Activated naive CD4-positive, alpha-beta T cell (primary cell): ENCODE measurements around the gene GGCT.
"Not testable (repeated sequence)": the region's sequence is repeated elsewhere in the genome, so short reads cannot be mapped to it uniquely, and the experiment has no call there.

Experiments used
- DNase-seq, 4 experiments: peaks; one replicate each; lab custom pipeline; 2025; lab: John Stamatoyannopoulos, UW

The GGCT gene

GRCh38 chr7:30504301-30505173 lies at the start of gene GGCT:
TSS of gene GGCT (minus strand) at chr7:30504829. CDS start at chr7:30504709, 120 bp downstream.
- peak; percentile 88 to 92 (median 90) for DNase-seq

GRCh38 chr7:30553546-30553945 lies 48.9 kb upstream of the GGCT start:
- DNase-seq, result no peak

GRCh38 chr7:30553141-30553540 lies 48.5 kb upstream of the GGCT start:
- no peak for DNase-seq

GRCh38 chr7:30552330-30552729 lies 47.7 kb upstream of the GGCT start:
- no peak for DNase-seq

DNA sequence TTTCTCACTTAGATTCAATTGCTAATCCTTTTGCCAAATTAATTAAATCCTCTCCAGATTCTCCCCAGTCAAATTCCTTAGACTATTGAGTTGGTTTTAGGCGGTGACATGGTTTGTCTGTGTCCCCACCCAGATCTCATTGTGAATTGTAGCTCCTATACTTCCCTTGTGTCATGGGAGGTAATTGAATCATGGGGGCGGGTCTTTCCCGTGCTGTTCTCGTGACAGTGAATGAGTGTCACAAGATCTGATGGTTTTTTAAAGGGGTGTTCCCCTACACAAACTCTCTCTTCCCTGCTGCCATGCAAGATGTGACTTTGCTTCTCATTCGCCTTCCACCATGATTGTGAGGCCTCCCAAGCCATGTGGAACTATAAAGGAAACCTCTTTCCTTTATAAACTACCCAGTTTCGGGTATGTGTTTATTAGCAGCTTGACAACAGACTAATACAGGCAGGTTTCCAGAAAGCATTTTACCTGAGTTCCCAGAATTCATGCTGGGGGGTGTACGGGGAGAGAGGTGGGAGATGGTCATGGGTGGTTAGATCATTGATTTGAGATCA lies 45.4 kb upstream of the GGCT start:
- no peak for DNase-seq

DNA sequence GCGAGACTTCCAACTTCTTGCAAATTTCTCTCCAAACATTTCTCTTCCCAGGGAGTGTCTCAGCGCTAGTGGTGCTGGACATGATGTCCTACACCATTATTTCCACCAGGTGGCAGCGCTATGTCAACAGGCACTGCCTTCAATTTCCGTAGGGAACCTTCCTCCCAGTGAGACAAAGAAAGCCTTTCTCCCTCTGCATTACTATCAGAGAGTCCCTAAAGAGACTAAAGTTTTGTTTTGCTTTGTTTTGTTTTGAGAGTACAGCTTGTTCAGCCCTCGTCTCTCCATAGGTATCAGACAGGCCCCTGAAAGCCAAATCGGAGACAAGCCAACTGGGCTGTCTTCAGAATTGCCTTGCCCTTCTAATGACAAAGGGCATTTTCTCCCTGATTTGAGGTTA lies 44.2 kb upstream of the GGCT start:
- peak in 1 of 4 experiments; percentile 9 for DNase-seq

GRCh38 chr7:30546596-30546995 lies 42.0 kb upstream of the GGCT start:
- no peak for DNase-seq

DNA sequence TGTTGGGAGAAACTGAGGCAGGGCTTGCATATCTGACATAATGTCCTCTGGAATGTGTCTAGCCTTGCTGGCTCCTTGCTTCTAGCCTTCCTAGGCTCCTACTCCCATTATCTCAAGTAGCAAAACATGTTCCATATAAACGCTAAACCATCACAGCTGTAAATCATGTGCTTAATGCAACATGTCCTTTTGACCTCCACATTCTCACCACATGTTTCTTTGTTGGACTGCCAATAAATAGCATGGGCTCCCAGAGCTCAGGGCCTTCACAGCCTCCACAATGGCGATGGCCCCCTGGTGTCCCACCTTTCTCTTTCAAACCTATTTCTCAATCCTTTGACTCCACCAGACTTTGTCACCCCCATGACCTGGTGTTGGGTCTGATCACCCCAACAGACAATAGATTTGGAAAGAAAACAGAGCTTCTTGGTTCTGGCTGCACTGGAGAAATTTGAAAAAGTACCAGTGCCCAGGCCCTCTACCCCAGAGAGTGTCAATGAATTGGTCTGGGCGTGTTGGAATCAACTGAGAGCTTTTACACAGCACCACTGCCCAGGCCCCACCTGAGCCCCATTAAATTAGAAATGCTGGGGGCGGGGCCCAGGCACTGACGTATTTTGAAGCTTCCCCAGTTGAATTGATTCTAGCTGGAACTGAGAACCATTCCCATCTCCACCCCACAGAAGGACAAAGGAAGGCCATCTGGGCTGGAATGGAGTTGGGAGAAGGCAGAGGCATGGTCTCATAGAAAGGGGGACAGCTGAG lies 41.3 kb upstream of the GGCT start:
- DNase-seq, result no peak

DNA sequence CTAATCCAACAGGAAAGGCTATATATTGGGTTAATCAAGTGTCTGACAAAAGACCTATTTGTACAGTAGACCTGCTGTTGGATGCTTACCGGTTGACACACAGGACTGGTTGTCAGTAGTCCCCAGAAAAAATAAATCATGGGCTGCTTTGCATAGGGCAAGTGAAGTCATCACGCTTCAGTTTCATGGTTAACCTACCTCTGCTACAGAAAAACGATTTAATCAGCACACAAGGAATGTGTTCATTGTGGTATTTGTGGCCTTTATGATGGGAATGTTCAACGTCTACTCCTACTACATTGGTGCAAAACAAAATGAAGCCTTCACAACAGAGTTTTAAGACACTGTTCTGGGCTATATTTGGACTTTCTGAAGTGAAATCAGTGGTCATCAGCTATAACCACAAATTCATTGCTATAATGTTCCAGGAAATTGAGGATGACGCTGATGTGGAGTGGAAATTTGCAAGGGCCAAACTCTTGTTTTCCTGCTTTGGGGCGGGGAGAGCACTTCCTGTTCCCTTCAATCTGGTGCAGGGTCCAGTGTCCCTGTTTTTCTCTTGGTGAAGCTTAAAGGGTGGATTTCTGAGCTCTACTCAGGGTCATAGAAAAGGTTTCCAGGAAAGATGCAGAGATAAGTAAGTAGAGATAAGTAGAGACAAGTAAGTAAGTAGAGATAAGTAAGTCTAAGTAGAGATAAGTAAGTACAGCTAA lies 39.3 kb upstream of the GGCT start:
- DNase-seq, result no peak

GRCh38 chr7:30543115-30543514 lies 38.5 kb upstream of the GGCT start:
- not testable (repeated sequence) for DNase-seq

- no peak for DNase-seq
Measured at GRCh38 chr7:30533886-30534285, 29.3 kb upstream of the GGCT start.

DNA sequence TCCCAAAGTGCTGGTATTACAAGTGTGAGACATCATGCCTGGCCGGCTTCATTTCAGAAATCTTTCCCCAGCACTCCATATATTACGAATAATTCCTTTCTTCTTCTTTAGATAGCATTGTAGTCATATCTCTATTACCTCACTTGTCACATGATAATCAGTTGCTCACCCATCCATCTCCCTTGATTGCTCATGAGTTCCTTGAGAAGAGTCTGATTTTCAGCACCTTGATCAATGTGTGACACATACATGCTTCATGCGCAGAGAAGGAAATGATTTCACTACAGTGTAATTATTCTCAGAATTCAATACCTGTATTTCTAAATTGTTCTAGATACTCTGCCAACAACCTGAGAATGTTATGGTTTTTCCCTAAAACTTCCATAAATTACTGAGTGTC lies 26.7 kb upstream of the GGCT start:
- no peak for DNase-seq

GRCh38 chr7:30530373-30530772 lies 25.7 kb upstream of the GGCT start:
- DNase-seq, result no peak

DNA sequence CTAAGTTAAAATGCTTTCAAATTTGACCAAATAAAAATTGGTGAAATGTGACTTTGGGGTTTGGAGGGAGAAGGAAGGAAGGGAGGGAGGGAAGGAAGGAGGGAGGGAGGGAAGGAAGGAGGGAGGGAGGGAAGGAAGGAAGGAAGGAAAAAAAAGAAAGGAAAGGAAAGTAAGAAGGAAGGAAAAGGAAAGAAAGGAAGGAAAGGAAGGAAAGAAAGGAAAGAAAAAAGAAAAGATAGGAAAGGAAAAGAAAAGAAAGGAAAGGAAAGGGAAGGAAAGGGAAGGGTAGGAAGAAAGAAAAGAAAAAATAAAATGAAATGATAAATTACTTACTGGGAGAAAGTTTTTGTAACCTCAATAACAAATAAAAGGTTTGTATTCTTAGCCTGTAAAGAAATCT lies 24.1 kb upstream of the GGCT start:
- DNase-seq, result no peak

GRCh38 chr7:30527297-30527696 lies 22.7 kb upstream of the GGCT start:
- not testable (repeated sequence) for DNase-seq

GRCh38 chr7:30526163-30526562 lies 21.5 kb upstream of the GGCT start:
- no peak for DNase-seq

GRCh38 chr7:30525429-30525828 lies 20.8 kb upstream of the GGCT start:
- DNase-seq, result no peak

GRCh38 chr7:30524545-30524944 lies 19.9 kb upstream of the GGCT start:
- no peak for DNase-seq

DNA sequence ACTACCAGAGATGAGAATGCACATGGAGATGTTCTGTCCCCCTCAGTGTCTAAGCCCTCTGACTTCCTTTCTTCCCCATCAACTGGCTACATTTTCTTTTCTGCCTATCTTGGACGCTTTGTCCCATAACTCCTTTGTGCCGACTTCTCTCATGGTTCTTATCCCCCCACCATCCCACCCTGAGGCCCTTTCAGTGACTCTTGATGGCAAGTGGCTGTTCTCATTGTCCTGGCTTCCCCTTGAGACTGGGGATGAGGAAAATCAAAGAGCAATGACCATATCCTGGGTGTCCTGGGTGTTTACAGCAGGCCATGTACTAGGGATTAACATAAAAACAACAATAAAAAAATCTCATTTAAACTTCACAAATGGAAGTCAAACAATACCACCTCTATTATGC lies 18.8 kb upstream of the GGCT start:
- no peak for DNase-seq

DNA sequence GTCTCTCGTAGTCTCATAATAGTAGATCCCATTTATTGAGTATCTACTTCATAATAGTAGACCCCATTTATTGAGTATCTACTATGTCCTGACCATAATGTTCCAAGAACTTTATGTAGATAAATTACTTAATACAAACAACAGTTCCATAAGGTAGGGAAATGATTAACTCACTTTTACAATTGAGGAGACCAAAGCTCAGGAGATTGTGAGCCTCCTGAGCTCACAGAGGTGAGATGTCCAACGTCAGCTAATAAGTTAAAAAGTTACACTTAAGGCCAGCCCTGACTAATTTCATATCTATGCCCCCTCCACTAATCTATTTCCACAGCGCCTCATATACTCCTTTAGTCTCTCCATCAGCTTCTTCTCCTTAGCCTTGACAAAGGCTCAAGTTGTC lies 17.5 kb upstream of the GGCT start:
- DNase-seq, result no peak

GRCh38 chr7:30521532-30521931 lies 16.9 kb upstream of the GGCT start:
- DNase-seq, result no peak

DNA sequence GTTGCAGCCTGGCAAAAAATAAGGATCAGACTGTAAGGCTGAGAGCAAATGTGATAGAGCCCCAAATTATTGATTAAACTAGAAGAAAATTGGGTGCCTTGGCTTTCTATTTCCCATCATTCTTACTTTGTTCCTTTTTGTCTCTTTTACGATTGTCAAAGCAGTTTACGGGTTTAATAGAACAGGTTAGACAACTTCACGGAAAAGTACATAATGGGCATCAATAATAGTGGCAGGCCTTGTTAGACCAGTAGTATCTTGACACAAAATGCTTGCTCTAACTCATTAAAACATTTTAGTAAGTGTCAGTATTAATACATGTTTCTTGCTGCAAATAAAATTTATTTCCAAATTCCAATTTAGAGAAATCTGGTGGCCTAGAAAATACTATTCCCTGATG lies 14.5 kb upstream of the GGCT start:
- DNase-seq, result no peak
